LNCaP clone FGC (cell line): Measurements from ENCODE around the gene UBE2D2.
"Not testable (repeated sequence)": the region's sequence is repeated elsewhere in the genome, so short reads cannot be mapped to it uniquely, and the experiment has no call there.

Experiments used
- DNase-seq: peaks from one replicate; pipeline ENCODE4 v3.0.0-alpha.2; 2011; ENCODE audit warnings: low read depth
- H3K4me3 ChIP-seq: 2 replicates; pipeline ENCODE4 v1.5.1; 2011; ENCODE audit warnings: mild to moderate bottlenecking, low read depth, low read length, control low read depth
- CTCF ChIP-seq: IDR thresholded peaks from 2 replicates; pipeline ENCODE4 v1.5.1; 2012; ENCODE audit warnings: mild to moderate bottlenecking; ENCODE audit not compliant: control insufficient read depth, insufficient read depth; ENCODE audit errors: extremely low read depth

Gene UBE2D2

GRCh38 chr5:139531772-139532169 is 29.4 kb upstream of the UBE2D2 start:
- DNase-seq = no peak
- H3K4me3 ChIP-seq = no peak overlapping the region
- no peak for TF ChIP-seq CTCF

GRCh38 chr5:139543423-139543991 is 17.6 kb upstream of the UBE2D2 start:
- DNase-seq = no peak
- H3K4me3 ChIP-seq = no peak overlapping the region
- no peak for TF ChIP-seq CTCF

- not testable (repeated sequence) for DNase-seq, H3K4me3 ChIP-seq
Observed at GRCh38 chr5:139546593-139546992, 14.5 kb upstream of the UBE2D2 start.

GRCh38 chr5:139549162-139549894 is 11.8 kb upstream of the UBE2D2 start:
- no peak for DNase-seq
- TF ChIP-seq CTCF = no peak
- H3K4me3 ChIP-seq = no peak overlapping the region

GRCh38 chr5:139550051-139550872 is 10.9 kb upstream of the UBE2D2 start:
- DNase-seq, H3K4me3 ChIP-seq: not testable (repeated sequence)

GRCh38 chr5:139551191-139551889 is 9.8 kb upstream of the UBE2D2 start:
- no peak for TF ChIP-seq CTCF
- no peak overlapping the region for H3K4me3 ChIP-seq
- no peak for DNase-seq

- TF ChIP-seq CTCF = no peak
- peak; percentile 33 for DNase-seq
- H3K4me3 ChIP-seq = no peak overlapping the region
Observed at GRCh38 chr5:139552893-139553575, 8.1 kb upstream of the UBE2D2 start.
